Urothelium cell line (cell line): ENCODE measurements around the gene BSN.

Experiments
- DNase-seq: peaks from one replicate; pipeline ENCODE4 v3.0.0; 2011; ENCODE audit warnings: low spot score, mixed read lengths
- FAIRE-seq: peaks from 2 replicates; lab custom pipeline; 2011; peaks lifted over from hg19 to GRCh38; lab: Jason Lieb, UNC

BSN gene

DNA sequence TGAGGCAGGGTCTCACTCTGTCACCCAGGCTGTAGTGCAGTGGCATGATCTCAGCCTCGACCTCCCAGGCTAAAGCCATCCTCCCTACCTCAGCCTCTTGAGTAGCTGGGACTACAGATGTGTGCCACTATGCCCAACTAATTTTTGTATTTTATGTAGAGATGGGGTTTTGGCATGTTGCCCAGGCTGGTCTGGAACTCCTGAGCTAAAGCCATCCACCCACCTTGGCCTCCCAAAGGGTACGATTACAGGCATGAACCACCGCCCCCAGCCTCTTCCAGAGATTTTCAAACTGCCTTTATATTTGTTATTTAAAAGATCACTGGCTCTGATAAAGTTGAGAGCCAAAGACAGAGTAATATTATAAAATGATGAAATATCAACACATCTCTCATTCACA lies 37.3 kb downstream of the BSN start:
- FAIRE-seq (no peak), DNase-seq (no peak)

DNA sequence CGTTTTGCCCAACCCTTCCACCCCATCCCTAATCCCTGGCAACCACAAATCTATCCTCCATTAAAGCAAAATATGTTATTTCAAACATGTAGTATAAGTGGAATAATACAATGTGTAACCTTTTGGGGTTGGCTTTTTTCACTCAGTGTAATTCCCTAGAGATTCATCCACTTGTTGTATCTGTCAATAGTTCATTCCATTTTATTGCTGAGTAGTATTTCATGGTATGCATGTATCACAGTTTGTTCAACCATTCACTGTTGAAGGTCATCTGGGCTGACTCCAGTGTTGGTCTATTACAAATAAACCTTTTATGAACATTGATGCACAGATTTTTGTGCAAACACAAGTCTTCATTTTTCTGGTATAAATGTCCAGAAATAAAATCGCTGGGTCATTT lies 38.8 kb downstream of the BSN start:
- FAIRE-seq, result peak; percentile 32
- DNase-seq, result no peak

DNA sequence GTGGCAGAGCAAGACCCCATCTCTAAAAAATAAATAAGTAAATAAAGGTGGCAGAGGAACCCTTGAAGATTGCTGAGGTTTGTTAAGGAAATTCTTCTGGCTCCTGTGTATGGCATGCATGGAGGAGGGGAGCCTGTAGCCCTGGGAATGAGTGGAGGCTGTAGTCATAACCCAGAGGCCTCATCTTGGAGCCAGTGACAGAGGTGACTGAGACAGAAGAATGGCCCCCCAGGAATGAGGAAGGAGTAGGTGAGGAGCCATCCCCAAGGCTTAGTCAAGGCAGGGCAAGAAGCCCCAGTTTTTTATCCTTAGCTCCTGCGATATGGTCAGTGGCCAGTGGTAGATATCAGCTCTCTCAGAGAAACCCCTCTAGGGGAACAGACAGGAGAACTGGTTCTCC lies 46.5 kb downstream of the BSN start:
- no peak for FAIRE-seq
- no peak for DNase-seq

GRCh38 chr3:49601358-49602048 lies 47.2 kb downstream of the BSN start:
- no peak for FAIRE-seq
- no peak for DNase-seq

GRCh38 chr3:49602049-49602554 lies 47.8 kb downstream of the BSN start:
- DNase-seq, result no peak
- no peak for FAIRE-seq

DNA sequence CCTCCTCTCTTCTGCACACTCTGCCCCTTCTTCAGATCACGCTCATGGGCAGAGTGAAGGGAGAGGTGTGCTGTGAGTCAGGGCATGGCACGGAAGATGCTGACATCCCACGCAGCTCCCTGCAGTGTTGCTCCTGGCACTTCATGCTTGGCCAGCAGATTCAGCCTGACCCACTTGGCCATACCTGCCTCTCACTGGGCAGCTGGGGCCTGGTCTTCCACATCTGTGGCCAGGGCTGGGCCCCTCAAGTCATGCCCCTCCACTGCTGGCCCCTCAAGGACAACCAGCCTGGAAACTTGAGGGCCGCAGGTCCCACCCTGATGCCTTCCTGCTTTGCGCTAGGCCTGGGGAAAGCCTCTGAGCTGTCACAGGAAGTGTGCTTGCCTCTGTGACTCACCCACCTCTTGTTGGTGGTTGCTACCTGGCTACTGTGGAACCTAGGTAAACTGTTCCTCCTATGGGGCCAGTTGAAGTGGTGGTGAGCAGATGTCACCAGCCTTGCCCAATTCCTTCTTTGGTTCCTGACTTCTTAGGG lies 48.7 kb downstream of the BSN start:
- FAIRE-seq (no peak), DNase-seq (no peak)

- DNase-seq (no peak), FAIRE-seq (peak; percentile 35)
Measured at GRCh38 chr3:49606427-49606826, 52.1 kb downstream of the BSN start.

DNA sequence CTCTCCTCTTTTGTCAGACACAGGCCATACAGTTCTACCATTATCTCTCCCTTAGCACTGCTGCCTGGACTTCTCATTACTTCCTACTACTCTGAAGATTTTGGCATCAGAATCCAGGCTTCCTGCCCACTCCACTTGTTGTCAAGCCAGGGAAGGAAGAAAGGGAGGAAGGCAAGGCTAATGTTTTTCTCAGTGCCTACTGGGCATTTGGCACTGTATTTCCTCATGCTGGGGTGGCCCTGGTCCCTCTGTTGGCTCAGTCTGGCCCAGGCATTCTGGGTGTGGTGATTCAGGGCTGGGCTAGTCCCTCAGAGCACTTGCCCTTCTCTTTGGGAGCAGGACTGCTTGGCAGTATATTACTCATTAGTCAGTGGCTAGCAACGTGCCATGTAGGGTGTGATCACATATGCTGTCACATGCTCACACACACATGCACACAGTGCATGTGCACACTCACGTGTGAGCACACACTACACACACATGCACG lies 52.9 kb downstream of the BSN start:
- no peak for DNase-seq
- peak; percentile 92 for FAIRE-seq

DNA sequence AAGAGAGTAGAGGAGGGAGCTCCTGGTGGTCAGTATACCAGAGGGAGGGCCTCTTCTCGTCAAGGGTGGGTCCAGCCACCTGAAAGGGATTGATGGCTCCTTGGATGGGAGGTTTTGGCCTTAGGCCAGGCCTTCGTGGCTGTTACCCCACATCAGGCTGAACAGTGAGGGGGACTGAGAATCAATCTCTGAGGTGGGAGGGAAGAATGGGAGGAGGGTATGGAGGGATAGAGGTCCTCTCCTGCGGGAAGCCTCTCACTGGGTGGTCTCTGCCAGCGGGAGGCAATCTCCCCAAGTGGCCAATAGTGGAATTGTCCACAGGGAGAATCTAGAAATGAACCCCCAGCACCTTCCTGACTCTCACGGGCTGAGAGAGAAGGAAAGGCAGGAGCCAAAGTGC lies 53.5 kb downstream of the BSN start:
- DNase-seq (no peak), FAIRE-seq (peak; percentile 13)

DNA sequence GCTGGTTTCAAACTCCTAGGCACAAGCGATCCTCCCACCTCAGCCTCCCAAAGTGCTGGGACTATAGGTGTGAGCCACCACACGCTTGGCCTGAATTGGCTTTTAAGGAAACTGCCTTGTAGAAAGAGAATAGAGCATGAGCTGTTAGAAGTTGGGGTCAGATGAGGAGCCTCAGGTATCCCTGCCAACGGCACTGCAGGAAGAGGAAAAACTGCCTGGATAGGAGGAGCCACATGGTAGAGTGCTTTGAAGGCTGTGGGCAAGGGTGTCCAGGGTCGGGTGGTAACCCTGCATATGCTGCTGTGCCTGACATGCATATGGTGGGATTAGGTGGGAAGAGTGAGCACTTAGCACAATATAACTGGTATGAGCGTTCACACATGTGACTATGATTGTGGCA lies 55.0 kb downstream of the BSN start:
- DNase-seq, result no peak
- no peak for FAIRE-seq

DNA sequence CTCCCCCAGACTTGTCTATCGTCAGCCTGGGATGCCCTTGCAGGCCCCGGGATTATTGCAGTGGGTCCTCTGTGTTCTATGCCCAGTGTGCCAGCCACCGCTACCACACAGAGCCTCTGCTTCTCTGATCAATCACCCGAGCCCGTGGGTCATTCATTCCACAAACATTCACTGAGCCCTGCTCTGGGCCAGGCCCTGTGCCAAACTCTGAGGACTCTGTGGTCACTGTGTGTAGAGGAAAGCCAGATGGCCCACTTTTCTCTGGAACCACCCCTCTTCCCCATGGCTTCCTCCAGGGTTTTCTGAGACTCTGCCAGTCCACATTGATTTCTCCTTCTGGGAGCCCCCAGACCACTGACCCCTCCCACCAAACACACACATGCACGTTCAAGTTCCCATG lies 55.5 kb downstream of the BSN start:
- no peak for FAIRE-seq
- DNase-seq, result no peak

DNA sequence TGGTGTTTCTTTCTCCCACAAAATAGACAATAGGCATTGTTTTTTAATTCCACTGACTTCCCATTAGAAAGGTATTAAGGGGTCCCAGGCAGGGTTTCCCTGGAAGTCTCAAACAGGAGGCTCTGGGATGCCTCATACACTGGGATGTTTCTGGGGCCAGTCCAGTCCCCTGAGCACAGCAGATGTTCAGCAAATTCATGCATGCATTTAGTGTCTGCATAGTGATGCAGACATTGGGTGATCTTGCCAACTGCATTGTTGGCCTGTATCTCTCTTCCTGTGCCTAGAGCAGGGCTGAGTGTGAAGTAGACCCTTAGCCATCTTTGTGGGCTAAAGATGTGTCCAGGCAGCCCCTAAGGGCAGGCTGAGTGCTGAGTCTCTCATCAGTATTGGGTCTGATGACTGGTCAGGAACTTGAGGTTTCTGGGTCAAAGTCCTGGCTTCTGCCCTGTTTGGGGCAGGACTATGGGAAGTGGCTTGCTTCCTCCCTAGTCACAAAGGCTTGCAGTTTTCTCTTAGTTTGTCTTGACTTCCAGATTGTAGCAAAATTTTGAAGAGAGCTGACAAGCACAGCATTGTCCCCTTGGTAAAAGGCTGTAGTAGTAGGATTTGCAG lies 56.5 kb downstream of the BSN start:
- DNase-seq (no peak), FAIRE-seq (peak; percentile 23)

DNA sequence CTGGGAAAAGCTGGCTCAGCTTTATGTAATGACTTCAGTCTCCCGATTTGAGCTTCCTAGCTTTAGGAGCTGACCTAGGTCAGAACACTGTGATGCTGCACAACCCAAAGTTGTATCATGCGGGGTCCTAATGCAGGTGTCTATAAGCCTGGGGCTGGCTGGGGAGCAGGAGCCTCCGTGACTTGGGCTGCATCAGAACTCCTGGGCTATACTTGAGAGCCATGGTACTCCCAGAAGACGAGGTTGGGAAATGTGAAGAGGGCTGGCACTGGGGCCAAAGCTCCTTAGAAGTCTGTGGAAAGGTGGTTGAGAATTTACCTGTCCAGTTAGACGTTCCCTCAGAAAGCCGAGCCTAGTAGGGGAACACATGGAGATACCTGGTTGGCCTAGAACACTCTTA lies 57.0 kb downstream of the BSN start:
- no peak for FAIRE-seq
- DNase-seq, result no peak

DNA sequence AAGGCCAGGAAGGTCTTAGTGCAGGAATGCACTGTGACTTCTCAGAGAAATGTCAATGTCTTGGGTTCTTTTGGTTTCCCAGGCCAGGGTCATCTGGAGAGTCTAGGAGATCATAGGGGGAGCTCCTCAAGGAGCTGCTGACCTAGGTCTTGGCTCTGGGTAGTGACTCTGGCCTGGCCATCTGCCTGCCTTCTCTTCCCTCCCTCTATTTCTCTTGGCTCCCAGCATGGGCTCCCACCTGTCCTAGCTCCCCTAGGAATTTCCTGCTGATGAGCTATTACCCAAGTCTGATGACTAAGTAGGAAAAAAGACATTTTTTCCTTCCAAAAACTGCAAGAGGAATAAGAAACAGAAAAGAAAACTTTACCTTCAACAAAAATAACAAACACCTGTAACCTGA lies 57.4 kb downstream of the BSN start:
- DNase-seq (no peak), FAIRE-seq (no peak)

DNA sequence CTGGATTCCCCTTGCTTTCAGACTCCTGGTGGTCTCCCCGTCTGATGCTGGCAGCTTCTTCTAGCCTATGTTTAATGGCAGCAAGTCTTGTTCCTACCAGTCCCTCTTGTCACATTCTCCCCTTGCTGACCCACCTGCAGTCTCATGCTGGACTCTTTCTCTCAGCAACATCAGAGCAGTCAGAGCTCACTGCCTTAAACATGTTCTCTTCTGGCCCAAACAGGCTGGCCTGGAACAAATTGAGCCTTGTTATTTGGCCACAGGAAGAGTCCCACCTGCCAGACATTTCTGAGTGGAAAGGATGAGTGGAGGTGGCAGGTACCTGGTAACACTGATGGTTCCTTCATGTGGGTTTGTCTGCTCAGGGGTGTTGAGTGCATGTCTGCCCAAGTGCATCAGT lies 60.7 kb downstream of the BSN start:
- FAIRE-seq (no peak), DNase-seq (no peak)

GRCh38 chr3:49616061-49616460 lies 61.8 kb downstream of the BSN start:
- DNase-seq (no peak), FAIRE-seq (no peak)

- DNase-seq (no peak), FAIRE-seq (no peak)
Measured at GRCh38 chr3:49616491-49616941, 62.2 kb downstream of the BSN start.

DNA sequence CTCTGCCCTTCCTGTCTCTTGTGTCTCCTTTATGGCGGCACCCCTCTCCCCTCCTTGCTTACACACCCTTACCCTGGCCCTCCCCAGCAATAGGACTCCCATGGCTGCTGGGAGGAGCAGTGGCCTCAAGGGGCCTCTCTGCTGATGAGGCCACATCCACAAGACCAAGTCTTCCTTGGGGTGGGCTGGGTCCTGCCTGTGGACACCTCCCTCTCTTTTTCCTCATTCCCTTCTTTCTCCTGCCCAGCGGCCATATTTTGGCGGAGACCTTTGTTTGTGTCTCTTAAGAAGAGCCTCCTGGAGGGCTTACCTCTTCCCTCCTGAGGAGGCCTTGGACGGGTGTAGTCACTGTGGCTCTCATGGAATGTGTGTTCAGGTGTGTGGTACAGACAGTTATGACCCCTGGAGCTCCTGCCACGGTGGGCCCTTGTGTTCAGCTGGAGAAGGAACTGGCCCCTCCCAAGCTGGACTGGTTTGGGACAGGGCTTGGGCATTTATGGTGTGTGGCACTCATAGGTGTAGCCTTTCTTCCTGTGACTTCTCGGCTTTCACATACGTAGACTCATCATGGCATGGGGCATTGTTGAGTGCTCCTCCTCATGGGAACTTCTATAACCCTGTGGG lies 63.2 kb downstream of the BSN start:
- FAIRE-seq (no peak), DNase-seq (no peak)

DNA sequence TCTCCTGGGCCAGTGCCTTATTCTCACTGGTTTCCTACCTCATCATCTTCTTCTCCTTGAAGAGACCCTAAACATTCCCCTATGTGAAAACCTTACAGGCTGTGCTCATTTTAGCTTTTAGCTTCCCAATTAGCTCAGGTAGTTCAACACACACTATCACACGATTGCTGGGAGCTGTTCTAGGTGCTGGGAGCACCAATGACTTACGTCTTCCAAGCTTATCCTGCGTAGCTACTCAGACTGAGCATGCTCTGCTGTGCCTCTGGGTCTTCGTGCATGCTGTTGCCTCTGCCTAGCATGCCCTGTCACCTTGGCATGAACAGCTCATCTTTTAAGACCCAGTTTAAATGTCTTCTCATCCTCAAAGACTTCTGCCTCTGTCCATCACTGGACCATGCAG lies 64.1 kb downstream of the BSN start:
- DNase-seq (no peak), FAIRE-seq (peak; percentile 48)

- FAIRE-seq (no peak), DNase-seq (no peak)
Measured at GRCh38 chr3:49619649-49620048, 65.4 kb downstream of the BSN start.

- no peak for FAIRE-seq
Measured at GRCh38 chr3:49620728-49621127, 66.5 kb downstream of the BSN start.

GRCh38 chr3:49623071-49623470 lies 68.8 kb downstream of the BSN start:
- DNase-seq (no peak), FAIRE-seq (no peak)

More at GRCh38 chr3:49620728-49621127, 66.5 kb downstream of the BSN start:
- DNase-seq, result no peak
